HG03354 (cell line): ENCODE measurements around the gene FSHB.
A peak's percentile ranks its signal among the peaks of the same experiment; 100 is the strongest.
"Not testable (repeated sequence)": the region's sequence is repeated elsewhere in the genome, so short reads cannot be mapped to it uniquely, and the experiment has no call there.

Experiments
- ATAC-seq: cut with Tn5 transposase; IDR thresholded peaks from one replicate; pipeline ENCODE4 v1.9.1; 2021; ENCODE audit warnings: mild to moderate bottlenecking; ENCODE audit not compliant: unreplicated experiment, poor library complexity, severe bottlenecking

The FSHB gene

GRCh38 chr11:30260813-30261212 is 30.0 kb downstream of the FSHB start:
- ATAC-seq, result peak; percentile 97

- ATAC-seq, result no peak
Measured at GRCh38 chr11:30261821-30262220, 31.0 kb downstream of the FSHB start.

GRCh38 chr11:30268638-30269037 is 37.8 kb downstream of the FSHB start:
- not testable (repeated sequence) for ATAC-seq

DNA sequence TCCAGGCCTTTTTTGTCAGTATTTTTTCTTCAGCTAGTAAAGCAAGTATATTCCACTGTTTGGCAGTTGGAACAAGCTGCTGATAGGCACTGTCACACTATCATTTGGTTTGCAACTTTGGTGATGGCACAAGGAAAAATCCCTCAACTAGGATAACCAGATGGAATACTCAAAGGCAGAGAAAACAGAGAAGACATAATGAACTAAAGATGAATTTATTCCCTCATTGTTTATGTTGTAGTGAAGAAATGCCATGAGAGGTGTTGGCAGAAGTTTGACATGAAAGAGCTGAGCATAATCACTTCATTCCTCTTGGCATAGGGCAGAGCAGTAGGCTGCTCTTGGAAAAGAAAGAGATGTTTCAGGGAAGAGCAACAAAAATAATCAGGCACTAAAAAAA is 39.9 kb downstream of the FSHB start:
- no peak for ATAC-seq

GRCh38 chr11:30277176-30277575 is 46.4 kb downstream of the FSHB start:
- no peak for ATAC-seq

DNA sequence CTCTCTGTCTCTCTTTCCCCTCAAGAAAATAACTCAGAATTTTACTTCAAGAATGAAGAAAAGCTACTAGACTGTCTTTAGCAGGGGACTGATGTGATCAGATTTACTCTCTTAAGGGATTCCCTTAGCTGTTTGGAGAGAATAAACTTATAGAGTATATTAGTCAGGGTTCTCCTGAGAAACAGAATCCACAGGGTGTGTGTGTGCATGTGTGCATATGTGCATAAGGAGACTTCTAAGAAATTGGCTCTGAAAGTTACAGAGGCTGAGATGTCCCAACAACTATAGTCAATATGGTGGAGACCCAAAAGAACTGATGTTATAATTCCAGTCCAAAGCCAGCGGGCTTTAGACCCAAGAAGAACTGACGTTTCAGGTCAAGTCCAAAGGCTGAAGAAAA is 49.0 kb downstream of the FSHB start:
- ATAC-seq, result no peak

GRCh38 chr11:30281476-30282288 is 50.9 kb downstream of the FSHB start:
- ATAC-seq, result peak; percentile 36

GRCh38 chr11:30282289-30282631 is 51.4 kb downstream of the FSHB start:
- peak; percentile 85 for ATAC-seq
